ENCODE data around the gene UGT1A8.

- TF ChIP-seq REST (IDR thresholded peaks at IDR 0.05; ENCODE audit: insufficient read depth in 1 of 2, low read depth in 2 of 2, low read length in 2 of 2) = no peak
- TF ChIP-seq POLR2AphosphoS5 (IDR thresholded peaks at IDR 0.05; ENCODE audit: low read depth, low read length) = no peak
- TF ChIP-seq SIN3A (IDR thresholded peaks at IDR 0.05; ENCODE audit: borderline replicate concordance, insufficient read depth, low read length) = no peak
- no peak for TF ChIP-seq TAF1 (IDR thresholded peaks at IDR 0.05; ENCODE audit: borderline replicate concordance, insufficient read depth, low read length)
These were observed 189.9 kb downstream of the UGT1A8 start for GRCh38 chr2:233807215-233807865.
